OCI-LY7 (cell line): ENCODE measurements around the gene GADD45A.

Source experiments
- CTCF ChIP-seq: fragments of 200-600 bp; sonication (generic); conservative IDR thresholded peaks from 2 replicates; pipeline ENCODE4 v1.5.1; 2014; ENCODE audit warnings: mild to moderate bottlenecking, antibody characterized with exemption, low read length, moderate library complexity, mixed read lengths
- EZH2phosphoT487 ChIP-seq: fragments of 200-600 bp; sonication (generic); IDR thresholded peaks from 2 replicates; pipeline ENCODE4 v1.6.1; 2018; ENCODE audit warnings: low read depth, borderline replicate concordance, mild to moderate bottlenecking, mixed run types, antibody characterized with exemption, low read length, moderate library complexity, mixed read lengths

GRCh38 chr1:67719329-67720196 is 34.6 kb downstream of the GADD45A start:
- TF ChIP-seq CTCF (no peak), EZH2phosphoT487 (no peak)
